D341Med (cell line): Measurements from ENCODE around the gene KCNT1.

Experiments
- DNase-seq: peaks from one replicate; pipeline ENCODE4 v3.0.0; 2012; ENCODE audit warnings: low spot score

KCNT1 gene

GRCh38 chr9:135768516-135769218, 66.7 kb downstream of the KCNT1 start:
- DNase-seq = no peak

GRCh38 chr9:135769489-135770202, 67.7 kb downstream of the KCNT1 start:
- DNase-seq = no peak

GRCh38 chr9:135770203-135770535, 68.2 kb downstream of the KCNT1 start:
- no peak for DNase-seq

GRCh38 chr9:135770771-135771170, 68.8 kb downstream of the KCNT1 start:
- DNase-seq = no peak

- DNase-seq = no peak
These were observed 69.5 kb downstream of the KCNT1 start for GRCh38 chr9:135771401-135772051.

- no peak for DNase-seq
These were observed 70.2 kb downstream of the KCNT1 start for GRCh38 chr9:135772056-135772646.

DNA sequence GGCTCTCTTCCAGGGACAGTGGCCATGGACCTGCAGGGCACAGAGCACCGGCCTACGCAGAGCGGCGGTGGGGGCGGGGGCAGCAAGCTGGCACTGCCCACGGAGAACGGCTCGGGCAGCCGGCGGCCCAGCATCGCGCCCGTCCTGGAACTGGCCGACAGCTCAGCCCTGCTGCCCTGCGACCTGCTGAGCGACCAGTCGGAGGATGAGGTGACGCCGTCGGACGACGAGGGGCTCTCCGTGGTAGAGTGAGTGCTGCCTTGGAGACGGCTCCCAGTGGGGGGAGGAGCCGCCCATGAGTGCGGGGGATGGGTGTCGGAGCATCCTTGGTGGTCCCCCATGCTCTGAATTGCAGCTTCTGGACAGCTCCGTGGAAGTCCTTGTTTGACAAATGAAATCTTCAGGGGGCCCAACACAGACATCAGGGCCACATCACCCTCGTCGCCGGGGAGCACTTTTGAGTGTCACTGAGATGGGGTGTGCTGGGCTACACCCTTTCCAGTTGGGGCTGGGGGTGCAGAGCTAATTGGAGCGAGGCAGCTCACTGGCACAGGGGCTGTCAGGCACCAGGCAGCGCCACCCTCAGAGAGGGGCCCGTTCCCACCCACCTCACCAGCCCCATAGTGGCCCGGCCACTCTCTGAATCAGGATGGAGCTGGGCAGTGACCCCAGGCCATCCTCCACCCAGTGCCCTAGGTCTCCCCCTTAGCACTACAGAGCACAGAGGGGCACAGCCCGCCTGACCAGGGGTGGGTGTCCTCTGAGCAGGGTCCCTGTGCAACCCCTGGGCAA, 70.9 kb downstream of the KCNT1 start:
- no peak for DNase-seq

DNA sequence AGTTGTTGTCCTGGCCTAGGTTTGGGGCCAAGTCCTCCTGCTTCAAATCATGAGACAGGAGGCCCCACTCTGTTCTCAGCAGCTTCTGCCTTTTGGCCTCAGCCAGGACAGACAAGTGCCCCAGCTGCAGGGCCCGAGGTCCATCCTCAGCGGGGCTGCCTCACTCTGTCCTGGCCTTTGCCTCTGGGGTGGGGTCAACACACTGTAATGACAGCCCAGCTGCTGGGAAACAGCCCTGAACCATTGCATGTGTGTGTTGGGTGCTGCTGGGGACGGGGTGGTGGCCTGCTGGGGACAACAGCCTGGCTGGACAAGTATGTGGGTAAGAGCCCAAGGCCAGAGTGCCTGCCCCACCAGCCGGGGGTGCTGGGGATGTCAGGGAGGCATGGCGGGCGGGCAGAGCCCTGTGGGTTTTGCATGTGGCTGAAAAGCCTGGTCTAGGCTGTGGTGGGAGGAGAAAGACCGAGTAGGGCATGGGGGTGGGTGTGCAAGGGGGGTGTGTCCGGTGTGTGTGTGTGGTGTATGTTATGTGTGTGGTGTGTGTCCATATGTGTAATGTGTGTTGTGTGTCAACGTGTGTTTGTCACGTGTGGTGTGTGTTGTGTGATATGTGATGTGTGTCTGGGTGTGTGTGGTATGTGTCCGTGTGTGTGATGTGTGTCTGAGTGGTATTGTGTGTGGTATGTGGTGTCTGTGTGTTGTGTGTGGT, 71.7 kb downstream of the KCNT1 start:
- DNase-seq = no peak

GRCh38 chr9:135774239-135774747, 72.3 kb downstream of the KCNT1 start:
- no peak for DNase-seq

- no peak for DNase-seq
These were observed 73.0 kb downstream of the KCNT1 start for GRCh38 chr9:135774794-135775525.

GRCh38 chr9:135775911-135776310, 73.9 kb downstream of the KCNT1 start:
- no peak for DNase-seq

DNA sequence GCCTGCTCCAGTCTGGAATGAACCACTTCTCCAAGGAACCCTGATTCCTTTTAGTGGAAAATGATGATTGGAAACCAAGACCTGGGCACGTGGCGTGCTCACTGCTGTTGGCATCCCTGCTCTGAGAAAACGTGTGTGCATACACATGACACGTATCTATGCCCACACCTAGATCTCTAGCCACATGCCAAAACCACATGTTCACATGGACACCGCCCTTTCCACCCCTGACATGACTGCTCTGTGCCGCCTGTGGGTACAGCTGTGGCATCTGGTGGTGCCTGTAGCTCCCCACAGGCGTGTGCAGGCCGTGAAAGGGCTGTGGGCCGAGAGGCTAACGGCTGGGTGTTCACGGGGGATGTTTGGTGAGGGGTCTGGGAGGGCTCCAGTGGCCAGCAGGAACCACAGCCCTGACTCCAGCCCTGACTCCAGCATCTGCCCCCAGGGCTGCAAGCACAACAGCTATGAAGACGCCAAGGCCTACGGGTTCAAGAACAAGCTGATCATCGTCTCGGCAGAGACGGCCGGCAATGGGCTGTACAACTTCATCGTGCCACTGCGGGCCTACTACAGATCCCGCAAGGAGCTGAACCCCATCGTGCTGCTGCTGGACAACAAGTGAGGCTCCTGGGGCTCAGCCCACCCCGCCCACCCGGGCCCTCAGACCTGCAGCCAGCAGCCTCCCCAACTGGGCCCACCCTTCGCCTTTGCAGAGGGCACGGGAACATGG, 75.1 kb downstream of the KCNT1 start:
- no peak for DNase-seq

DNA sequence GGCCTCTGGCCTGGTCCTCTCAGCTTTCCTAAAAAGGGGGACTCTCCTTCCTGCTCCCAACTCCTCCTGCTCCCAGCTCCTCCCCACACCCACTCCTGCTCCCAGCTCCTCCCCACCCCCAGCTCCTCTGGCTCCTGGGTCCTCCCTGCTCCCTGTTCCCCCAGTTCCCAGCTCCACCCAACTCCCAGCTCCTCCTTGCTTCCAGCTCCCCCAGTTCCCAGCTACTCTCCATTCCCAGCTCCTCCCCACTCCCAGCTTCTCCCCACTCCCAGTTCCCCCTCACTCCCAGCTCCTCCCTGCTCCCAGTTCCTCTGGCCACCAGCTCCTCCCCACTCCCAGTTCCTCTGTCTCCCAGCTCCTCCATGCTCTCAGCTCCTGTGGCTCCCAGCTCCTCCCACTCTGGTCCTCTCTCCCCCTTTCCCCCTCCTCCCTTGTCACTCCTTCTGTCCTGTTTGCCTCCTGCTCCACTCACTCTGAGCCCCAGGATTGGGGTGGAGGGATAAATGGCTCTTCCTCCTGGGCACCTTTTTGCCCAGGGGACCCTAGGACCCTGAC, 75.7 kb downstream of the KCNT1 start:
- no peak for DNase-seq

DNA sequence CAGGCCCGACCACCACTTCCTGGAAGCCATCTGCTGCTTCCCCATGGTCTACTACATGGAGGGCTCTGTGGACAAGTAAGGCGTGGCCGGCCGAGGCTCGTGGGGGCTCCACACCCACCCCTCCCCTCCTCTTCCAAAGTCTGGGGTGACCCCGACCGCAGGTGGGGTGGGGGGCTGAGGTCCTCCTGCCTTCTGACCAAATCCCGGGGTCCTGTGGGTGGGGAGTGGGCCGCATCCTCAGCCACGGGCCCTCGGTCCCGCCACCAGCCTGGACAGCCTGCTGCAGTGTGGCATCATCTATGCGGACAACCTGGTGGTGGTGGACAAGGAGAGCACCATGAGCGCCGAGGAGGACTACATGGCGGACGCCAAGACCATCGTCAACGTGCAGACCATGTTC, 76.4 kb downstream of the KCNT1 start:
- no peak for DNase-seq

- DNase-seq = no peak
These were observed 77.6 kb downstream of the KCNT1 start for GRCh38 chr9:135779571-135779970.

DNA sequence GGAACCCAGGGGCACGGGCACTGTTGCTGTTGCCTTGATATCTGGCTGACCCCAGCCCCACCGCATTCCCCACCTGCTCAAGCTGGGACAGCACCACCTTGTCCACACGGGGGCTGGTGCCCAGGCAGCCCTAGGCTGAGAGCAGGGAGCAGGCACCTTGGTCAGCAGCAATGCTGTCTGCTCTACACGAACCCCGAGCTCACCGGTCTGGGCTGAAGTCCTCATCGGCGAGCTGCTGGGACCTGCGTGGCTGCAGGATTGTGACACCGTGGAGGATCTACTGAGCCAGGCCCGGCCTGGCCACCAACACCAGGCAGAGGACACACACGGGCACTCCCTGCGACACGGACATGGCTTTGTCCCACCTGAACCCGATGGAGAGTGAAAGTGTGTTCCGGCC, 78.1 kb downstream of the KCNT1 start:
- no peak for DNase-seq

- DNase-seq = no peak
These were observed 78.6 kb downstream of the KCNT1 start for GRCh38 chr9:135780626-135781025.

DNA sequence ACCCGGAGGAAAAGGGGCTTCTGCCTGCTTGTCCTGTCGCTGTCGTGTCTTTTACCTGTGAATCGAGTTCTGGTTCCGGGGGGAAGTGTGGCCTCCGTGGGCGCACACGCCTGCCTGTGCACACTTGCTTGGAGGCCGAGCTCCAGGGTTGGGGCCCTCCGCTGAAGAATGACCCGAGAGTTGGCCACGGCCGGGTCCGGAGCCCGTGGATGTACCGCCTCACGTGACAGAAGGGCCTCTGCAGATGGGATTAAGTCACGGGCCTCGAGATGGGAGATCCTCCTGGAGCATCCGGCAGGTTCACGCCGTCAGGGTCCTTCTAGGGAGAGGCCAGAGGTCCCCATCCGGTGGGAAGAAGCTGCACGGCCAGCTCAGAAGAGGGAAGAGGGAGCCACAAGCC, 81.0 kb downstream of the KCNT1 start:
- no peak for DNase-seq

- no peak for DNase-seq
These were observed 81.7 kb downstream of the KCNT1 start for GRCh38 chr9:135783540-135784245.
